HepG2 (cell line): Measurements from ENCODE around the gene CHKA. TPM values are rescaled to one million over a fixed set of nuclear protein-coding genes. Genes with fewer than 3 reads are reported as not detected.

Source experiments
- DZIP1 ChIP-seq: sonication (generic); formaldehyde crosslinking; IDR thresholded peaks from 2 replicates; pipeline ENCODE4 v1.5.0; 2020; ENCODE audit warnings: mild to moderate bottlenecking, missing genetic modification reagents
- HMGXB4 ChIP-seq, 2 experiments: sonication (generic) in 1 of 2; formaldehyde crosslinking in 1 of 2; IDR thresholded peaks; 2 replicates each; pipeline versions ENCODE4 v1.4.0 to v1.6.1; 2018 to 2020; ENCODE audit warnings: missing genetic modification reagents in 2 of 2, borderline replicate concordance in 1 of 2, low read depth in 1 of 2, mild to moderate bottlenecking in 1 of 2, missing biosample characterization in 1 of 2
- ISL2 ChIP-seq: sonication (generic); formaldehyde crosslinking; IDR thresholded peaks from 2 replicates; pipeline ENCODE4 v1.5.0; 2020; ENCODE audit warnings: missing genetic modification reagents
- KLF16 ChIP-seq, 2 experiments: sonication (generic) in 1 of 2; formaldehyde crosslinking in 1 of 2; IDR thresholded peaks; 2 replicates each; pipeline versions ENCODE4 v1.6.1 to v1.8.0; 2016 to 2023; ENCODE audit warnings: missing genetic modification reagents in 2 of 2, missing compliant biosample characterization in 1 of 2
- ZBTB25 ChIP-seq: IDR thresholded peaks from 2 replicates; pipeline ENCODE4 v1.6.1; 2018; ENCODE audit warnings: missing genetic modification reagents
- ZMAT3 ChIP-seq: sonication (generic); formaldehyde crosslinking; conservative IDR thresholded peaks from 2 replicates; pipeline ENCODE4 v1.7.0; 2021; ENCODE audit warnings: missing genetic modification reagents
- ZNF563 ChIP-seq: sonication (generic); formaldehyde crosslinking; IDR thresholded peaks from 2 replicates; pipeline ENCODE4 v1.8.0; 2022; ENCODE audit warnings: mild to moderate bottlenecking, moderate library complexity, missing genetic modification reagents
- polyA plus RNA-seq, 8 experiments: library from polyadenylated mRNA; depleted of rRNA in 3 of 8; stranded (reverse) in 7 of 8; unstranded in 1 of 8; fragments of >200 nt; fragmentation: Illumina TruSeq in 4 of 8; extraction: Trizol in 4 of 8; gene quantifications; 2 replicates each; pipeline versions ENCODE4 v1.2.1 to v1.2.3, GENCODE V29; 2011 to 2016; ENCODE audit warnings: low read depth in 4 of 8, missing spikeins in 1 of 8, mixed read lengths in 1 of 8; ENCODE audit not compliant: insufficient read depth in 1 of 8
- total RNA-seq, 5 experiments: library from RNA; depleted of rRNA; stranded (reverse); fragments of >200 nt; fragmentation: Illumina TruSeq; extraction: Trizol; gene quantifications; 2 replicates each; pipeline ENCODE4 v1.2.3, GENCODE V29; 2016; ENCODE audit warnings: low read depth in 1 of 5

CHKA gene
- total and polyA plus RNA-seq, 2 of the 13 experiments (the other 11 are each of a cell fraction or from before 2014, with no cell fraction given): 71.6 to 92.7 TPM

GRCh38 chr11:68003846-68004550 is 117.2 kb downstream of the CHKA start, which contains the start of gene UNC93B1 (continued):
- TF ChIP-seq ZBTB25 (CRISPR knock-in tag) (no peak), ZMAT3 (CRISPR knock-in tag) (no peak), KLF16 (CRISPR knock-in tag; IDR thresholded peaks at IDR 0.05) (peak in 1 of 2 experiments; percentile 18; a peak in 1 of 4 replicates), ISL2 (no peak), DZIP1 (CRISPR knock-in tag) (0 out of 2 replicates have a peak, but pooled peaks have one; percentile 28), HMGXB4 (CRISPR knock-in tag; IDR thresholded peaks at IDR 0.05; ENCODE audit: borderline replicate concordance in 1 of 2, low read depth in 1 of 2) (peak in 1 of 2 experiments; percentile 60; a peak in 2 of 4 replicates), ZNF563 (CRISPR knock-in tag) (no peak)
